Ecto neural progenitor cell (in vitro differentiated cells): ENCODE results near the gene GPC3.
"Not testable (repeated sequence)": the region's sequence is repeated elsewhere in the genome, so short reads cannot be mapped to it uniquely, and the experiment has no call there.

Experiments used
- DNase-seq: peaks from one replicate; pipeline ENCODE4 v3.0.0-alpha.2; 2018; ENCODE audit warnings: low spot score

Gene GPC3

GRCh38 chrX:133550665-133551485, 434.5 kb downstream of the GPC3 start:
- no peak for DNase-seq

DNA sequence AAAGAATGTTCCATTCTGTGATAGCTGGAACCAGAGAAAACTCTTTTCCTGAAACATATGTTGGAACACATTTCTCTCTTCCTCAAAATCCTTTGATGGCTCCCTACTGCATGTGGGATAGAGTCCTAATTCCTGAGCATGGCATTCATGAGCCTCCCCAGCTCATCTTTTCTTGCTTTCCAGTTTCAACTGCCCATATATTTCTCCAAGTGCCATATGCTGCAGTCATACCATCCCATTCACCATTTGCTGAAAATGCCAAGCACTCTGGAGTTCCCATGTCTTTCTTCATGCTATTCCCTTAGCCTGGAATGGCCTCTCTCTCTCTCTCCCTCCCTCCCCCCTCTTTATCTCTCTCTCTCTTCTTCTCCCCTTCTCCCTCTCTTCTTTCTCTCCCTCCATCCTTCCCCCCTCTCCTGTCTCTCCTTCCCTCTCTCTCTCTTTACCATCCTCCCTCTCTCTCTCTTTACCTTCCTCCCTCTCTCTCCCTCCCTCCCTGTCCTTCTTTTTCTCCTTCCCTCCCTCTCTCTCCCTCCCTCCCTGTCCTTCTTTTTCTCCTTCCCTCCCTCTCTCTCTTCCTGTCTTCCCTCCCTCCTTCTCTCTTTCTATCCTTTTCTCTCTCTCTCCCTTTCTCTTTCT, 436.0 kb downstream of the GPC3 start:
- no peak for DNase-seq

- no peak for DNase-seq
Measured at GRCh38 chrX:133546441-133546840, 439.0 kb downstream of the GPC3 start.

DNA sequence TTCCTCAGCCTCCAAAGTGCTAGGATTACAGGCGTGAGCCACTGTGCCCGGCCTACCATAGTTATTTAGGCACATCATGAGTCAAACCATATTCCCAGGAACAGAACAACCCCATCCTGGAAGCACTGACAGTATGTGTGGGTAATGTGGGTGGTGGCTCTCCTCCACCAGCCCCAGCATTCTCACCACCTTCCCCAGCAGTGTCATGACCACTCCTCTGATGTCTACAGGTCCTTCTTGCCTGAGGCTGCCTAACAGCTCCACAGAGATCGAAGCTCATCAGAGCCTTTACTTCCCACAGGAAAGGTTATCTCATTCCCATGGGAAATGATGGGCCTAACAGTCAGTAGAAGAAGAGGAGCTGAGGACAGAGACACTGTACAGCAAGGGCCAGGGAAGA, 440.6 kb downstream of the GPC3 start:
- DNase-seq: no peak

GRCh38 chrX:133544115-133544514, 441.3 kb downstream of the GPC3 start:
- no peak for DNase-seq

DNA sequence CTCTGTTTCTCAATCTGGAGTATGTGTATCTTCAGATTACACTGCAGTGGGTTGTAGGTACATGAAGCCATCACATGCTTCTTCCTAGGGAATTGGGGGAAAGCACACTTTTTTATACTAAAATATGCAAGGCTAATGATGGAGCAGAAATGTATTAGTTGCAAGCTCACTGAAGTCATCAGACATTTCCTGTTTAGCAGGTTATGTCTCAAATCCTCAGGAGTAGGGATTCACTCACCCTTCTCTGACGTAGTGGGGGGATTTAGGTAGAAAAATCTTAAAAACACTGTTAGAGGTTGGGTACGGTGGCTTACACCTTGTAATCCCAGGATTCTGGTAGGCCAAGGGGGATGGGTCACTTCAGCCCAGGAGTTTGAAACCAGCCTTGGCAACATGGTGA, 441.7 kb downstream of the GPC3 start:
- DNase-seq: no peak

DNA sequence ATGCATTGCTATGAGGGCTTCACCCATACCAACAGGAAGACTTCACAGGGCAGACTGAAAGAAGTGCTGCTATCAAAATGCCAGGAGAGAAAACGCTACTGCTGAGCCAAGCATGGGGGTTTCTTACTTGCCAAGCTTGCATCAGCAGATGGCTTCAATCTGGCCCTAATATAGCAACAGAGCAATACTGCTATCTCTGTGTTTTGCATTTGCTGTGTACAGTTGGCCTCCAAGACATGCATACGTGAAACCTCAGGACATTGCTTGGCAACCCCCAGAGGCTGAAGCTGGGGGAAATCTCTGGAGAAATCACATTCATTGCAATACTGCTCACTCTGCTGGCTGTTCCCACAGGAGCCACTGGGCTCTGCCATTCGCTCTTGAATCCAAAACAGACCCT, 442.9 kb downstream of the GPC3 start:
- no peak for DNase-seq

DNA sequence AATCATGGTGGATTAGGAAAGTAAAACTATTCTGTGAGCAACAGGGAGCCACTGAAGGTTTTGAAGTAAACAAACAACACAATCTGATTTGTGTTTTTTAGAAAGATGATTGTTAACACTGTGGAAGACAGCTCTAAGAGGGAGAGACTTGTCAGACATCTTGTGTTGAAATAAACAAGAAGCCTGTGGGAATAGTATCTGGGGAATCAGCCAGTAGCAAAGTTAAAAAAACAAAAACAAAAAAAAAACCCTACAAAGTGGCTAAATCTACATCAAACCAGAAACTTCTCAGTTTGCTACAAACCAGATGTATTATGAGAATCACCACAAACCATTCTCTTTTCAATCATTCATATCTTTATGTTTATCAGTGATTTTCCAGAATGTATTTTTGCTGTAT, 444.4 kb downstream of the GPC3 start:
- no peak for DNase-seq

DNA sequence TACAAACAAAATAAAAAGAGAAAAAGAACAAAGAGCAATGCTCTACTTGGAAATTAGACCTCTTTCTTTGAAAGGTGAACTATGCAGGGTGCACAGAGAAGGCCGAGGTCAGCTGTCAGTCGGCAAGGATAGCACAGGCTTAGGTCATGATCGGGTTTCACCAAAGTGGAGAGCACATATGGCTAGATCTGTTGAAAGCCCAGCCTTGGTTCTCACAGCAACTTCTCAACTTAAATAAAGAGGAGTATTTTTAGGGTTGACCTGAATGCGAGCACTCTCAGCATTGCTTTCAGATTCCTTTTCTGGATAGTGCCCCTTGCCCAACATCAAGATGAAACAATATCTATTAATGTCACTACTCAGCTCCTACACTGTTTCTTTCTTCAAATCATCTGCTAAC, 447.2 kb downstream of the GPC3 start:
- DNase-seq: no peak

DNA sequence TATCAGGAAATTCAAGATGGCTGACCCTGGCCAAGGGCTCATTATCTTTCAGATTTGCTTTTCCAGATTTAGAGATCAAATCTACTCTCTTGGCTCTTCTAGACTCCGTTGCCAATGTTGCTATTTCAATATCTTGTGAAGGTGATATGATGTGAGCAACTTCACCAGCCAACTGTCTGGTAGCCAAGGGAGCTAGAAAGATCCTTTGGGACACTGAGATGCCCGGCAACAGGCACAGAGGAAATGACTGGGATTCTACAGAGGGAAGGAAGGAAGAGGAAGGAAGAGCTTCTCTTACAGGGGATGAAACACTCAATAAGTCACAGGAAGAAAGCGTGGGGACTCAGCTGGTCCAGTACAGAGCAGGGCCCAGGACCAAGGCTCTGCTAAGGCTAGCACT, 448.3 kb downstream of the GPC3 start:
- DNase-seq: no peak

GRCh38 chrX:133535066-133535465, 450.3 kb downstream of the GPC3 start:
- no peak for DNase-seq

- no peak for DNase-seq
Measured at GRCh38 chrX:133534172-133534571, 451.2 kb downstream of the GPC3 start.

DNA sequence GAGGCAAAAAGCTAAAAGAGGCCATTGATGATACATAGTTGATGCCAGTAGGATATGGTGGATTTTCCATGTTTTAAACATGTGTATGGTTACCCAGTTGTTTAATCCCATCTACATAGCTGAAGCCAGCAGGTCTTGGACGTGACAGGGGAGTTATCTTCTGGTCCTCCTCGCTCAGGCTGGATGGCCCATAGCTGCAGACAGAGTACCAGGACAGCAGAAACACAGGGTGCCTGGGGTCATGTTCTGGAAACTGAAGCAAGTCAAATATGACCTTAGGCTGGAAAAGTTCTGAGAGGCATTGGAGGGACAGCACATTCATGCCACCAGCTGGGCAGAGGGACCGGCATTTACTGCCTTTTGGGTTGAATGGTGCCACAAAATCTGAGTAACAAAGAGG, 452.1 kb downstream of the GPC3 start:
- DNase-seq: no peak

DNA sequence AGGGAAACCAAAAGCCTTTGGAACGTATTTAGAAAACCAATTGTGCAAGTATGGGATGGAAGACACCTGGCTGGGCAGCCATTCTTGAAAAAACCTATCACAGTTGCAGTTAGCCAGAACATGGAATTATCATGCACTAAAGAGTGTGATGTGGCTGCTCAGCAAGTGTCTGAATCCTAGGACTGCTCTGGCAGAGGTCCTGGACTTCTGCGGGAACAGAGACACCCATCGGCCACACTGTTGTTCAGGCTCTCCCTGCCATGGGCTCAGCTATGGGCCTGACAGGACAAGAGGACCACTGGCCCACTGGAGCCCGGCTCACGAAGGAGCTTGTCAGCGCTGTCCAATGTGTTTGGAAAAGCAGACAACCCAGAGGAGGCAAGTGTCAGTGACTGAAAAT, 454.4 kb downstream of the GPC3 start:
- DNase-seq: no peak

DNA sequence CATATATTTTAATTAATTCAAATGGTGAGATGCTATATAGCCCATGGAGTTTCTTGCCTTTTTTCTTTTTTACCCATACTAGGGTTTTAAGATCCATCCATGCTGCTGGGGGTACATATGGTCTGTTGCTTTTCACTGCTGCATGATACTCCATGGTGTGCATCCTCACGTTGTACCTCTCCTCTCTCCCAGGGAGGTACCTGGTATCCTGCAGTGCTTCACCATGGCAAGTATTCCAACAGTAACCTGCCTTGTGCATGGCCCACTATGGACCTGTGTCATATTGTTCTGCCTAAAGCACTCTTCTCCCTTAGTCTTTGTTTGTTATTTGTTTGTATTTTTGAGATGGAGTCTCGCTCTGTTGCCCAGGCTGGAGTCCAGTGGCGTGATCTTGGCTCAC, 455.8 kb downstream of the GPC3 start:
- no peak for DNase-seq

DNA sequence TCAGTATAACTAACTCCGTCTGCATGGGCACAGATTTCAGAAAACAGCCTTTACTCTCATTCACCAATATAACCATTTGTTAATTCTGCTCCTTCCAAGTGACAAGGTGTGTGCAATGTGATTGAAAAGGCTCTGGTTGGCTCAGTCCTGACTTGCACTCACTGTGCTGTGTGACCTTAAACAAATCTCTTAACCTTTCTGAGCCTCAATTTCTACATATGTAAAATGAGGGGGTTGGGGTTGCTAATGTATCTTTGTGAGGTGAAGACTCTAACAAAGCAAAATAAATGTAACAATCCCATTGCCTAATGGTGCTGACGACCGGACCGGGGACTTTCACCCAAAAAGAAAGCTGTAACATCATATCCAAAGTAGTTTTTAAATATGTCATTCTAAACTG, 457.6 kb downstream of the GPC3 start:
- DNase-seq: no peak

DNA sequence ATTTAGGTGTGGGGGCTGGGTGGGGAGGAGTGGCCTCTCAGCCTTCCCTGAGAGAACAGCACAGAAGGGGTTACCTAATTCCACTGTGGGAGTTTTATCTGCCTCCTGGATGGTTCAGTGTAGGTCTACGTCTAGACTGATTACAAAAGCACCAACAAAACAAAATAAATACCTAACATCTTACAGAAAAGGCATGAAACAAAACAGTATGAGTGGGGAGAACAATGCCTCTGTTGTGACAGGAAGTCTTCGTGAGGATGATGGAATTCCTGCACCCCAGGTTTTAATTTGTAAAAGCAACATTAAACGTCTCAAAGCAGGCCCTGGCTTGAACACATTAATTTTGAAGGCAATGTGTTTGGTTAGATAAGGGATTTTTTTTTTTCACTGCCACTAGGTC, 458.0 kb downstream of the GPC3 start:
- no peak for DNase-seq

DNA sequence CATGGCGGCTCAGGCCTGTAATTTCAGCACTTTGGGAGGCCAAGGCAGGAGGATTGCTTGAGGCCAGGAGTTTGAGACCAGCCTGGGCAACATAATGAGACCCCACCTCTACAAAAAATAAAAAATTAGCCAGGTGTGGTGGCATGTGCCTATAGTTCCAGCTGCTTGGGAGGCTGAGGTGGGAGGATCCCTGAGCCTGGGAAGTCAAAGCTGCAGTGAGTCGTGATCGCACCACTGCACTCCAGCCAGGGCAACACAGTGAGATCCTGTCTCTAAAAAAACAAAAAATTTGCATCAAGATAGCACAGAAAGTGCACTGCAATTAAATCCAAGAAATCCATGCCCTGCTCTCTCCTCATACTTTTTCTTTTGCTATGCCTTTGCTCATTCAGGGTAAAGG, 458.6 kb downstream of the GPC3 start:
- DNase-seq: not testable (repeated sequence)

- DNase-seq: no peak
Measured at GRCh38 chrX:133523526-133523925, 461.9 kb downstream of the GPC3 start.

GRCh38 chrX:133523081-133523487, 462.3 kb downstream of the GPC3 start:
- no peak for DNase-seq

DNA sequence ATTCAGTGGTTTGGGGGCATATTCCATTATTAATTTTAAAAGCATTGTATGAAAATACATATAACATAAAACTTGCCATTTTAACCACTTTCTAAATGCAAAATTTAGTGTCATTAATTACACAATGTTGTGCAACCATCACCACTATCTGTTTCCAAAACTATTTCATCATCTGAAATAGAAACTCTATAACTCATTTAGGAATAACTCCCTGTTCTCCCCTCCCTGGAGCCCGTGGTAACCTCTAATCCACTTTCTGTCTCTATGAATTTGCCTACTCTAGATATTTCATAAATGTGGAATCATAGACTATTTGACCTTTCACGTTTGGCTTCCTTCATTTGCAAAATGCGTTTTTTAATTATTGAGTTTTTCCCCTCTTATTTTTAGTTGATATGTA, 468.7 kb downstream of the GPC3 start:
- DNase-seq: no peak

- no peak for DNase-seq
Measured at GRCh38 chrX:133514486-133514885, 470.9 kb downstream of the GPC3 start.

DNA sequence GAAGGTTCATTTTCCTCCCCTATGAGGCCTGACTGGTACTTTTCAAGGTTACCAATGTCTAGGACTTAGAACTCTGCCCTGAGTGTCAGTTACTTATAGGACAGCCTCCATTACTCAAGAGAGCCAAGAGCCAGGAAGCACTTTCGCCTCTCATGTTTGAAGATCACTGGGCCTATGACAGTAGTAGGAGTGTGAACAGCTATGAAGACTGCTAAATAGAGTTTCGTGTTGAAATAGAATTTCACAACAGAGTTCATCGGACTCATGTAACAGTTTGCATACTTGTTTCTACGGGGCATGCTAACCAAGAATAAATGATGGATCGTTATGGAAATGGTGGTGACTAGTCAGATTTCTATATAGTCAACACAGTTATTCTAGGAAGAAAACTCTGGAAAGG, 472.3 kb downstream of the GPC3 start:
- DNase-seq: no peak

DNA sequence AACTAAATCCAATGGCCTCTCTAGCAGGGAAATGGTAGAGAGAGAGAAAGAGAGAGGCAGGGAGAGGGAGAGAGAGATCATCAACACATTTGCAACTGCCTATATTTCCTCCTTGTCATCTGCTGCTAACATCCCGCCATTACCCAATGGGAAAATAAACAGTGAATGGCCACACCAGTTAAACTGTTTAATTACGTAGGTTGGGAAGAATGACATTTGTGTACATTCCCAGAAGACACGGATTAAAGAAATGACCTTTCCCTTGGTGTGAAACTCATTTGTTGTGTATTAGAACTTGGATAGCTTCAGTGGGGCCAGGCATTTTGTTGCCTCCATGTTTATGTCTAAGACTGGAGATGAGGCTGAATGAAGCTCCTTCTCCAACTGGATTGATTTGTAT, 474.4 kb downstream of the GPC3 start:
- no peak for DNase-seq
